Astrocyte (in vitro differentiated cells and primary cell): Measurements from ENCODE around the gene IRF2BPL. TPM values are rescaled to one million over a fixed set of nuclear protein-coding genes. Genes with fewer than 3 reads are reported as not detected.

ENCODE experiments used
- DNase-seq: peaks from one replicate; pipeline ENCODE4 v3.0.0-alpha.2; 2010; ENCODE audit warnings: low read depth
- FAIRE-seq: peaks from 2 replicates; lab custom pipeline; 2011; peaks lifted over from hg19 to GRCh38; lab: Jason Lieb, UNC
- H2AFZ ChIP-seq: 2 replicates; pipeline ENCODE4 v1.6.0; 2012; ENCODE audit warnings: low read depth, low read length, inconsistent platforms
- H3K27ac ChIP-seq: 2 replicates; pipeline ENCODE4 v1.5.1; 2011; ENCODE audit warnings: low read depth, low read length, inconsistent platforms
- H3K27me3 ChIP-seq: 2 replicates; pipeline ENCODE4 v1.6.0; 2011; ENCODE audit warnings: low read length, inconsistent platforms; ENCODE audit not compliant: insufficient read depth
- H3K36me3 ChIP-seq: 2 replicates; pipeline ENCODE4 v1.5.1; 2011; ENCODE audit warnings: low read length, inconsistent platforms; ENCODE audit not compliant: insufficient read depth
- H3K4me1 ChIP-seq: 2 replicates; pipeline ENCODE4 v1.5.1; 2011; ENCODE audit warnings: low read length, inconsistent platforms; ENCODE audit not compliant: insufficient read depth
- H3K4me2 ChIP-seq: 2 replicates; pipeline ENCODE4 v1.6.0; 2012; ENCODE audit warnings: low read length, inconsistent platforms
- H3K4me3 ChIP-seq: 2 replicates; pipeline ENCODE4 v1.5.1; 2011; ENCODE audit warnings: low read depth, mild to moderate bottlenecking, low read length, inconsistent platforms; ENCODE audit not compliant: insufficient read depth
- H3K79me2 ChIP-seq: 2 replicates; pipeline ENCODE4 v1.6.0; 2012; ENCODE audit warnings: mild to moderate bottlenecking, low read length, inconsistent platforms; ENCODE audit not compliant: insufficient read depth
- H3K9ac ChIP-seq: 2 replicates; pipeline ENCODE4 v1.6.0; 2012; ENCODE audit warnings: mild to moderate bottlenecking, low read length, inconsistent platforms
- H3K9me3 ChIP-seq: 2 replicates; pipeline ENCODE4 v1.5.1; 2012; ENCODE audit warnings: low read depth, mild to moderate bottlenecking, low read length, inconsistent platforms; ENCODE audit not compliant: insufficient read depth
- H4K20me1 ChIP-seq: 2 replicates; pipeline ENCODE4 v1.6.0; 2012; ENCODE audit warnings: low read length, inconsistent platforms; ENCODE audit not compliant: insufficient read depth
- H3K27ac Mint-ChIP-seq: one replicate; pipeline ENCODE4 v1.8.0; 2021; ENCODE audit warnings: mild to moderate bottlenecking, mixed read lengths; ENCODE audit not compliant: unreplicated experiment
- H3K27me3 Mint-ChIP-seq: one replicate; pipeline ENCODE4 v1.8.0; 2021; ENCODE audit warnings: low read depth, mixed read lengths; ENCODE audit not compliant: unreplicated experiment
- H3K36me3 Mint-ChIP-seq: one replicate; pipeline ENCODE4 v1.8.0; 2021; ENCODE audit warnings: low read depth, mixed read lengths; ENCODE audit not compliant: unreplicated experiment
- H3K4me1 Mint-ChIP-seq: one replicate; pipeline ENCODE4 v1.8.0; 2021; ENCODE audit warnings: low read depth, mixed read lengths; ENCODE audit not compliant: unreplicated experiment
- H3K4me3 Mint-ChIP-seq: one replicate; pipeline ENCODE4 v1.8.0; 2021; ENCODE audit warnings: mild to moderate bottlenecking, moderate library complexity, mixed read lengths; ENCODE audit not compliant: unreplicated experiment
- H3K9me3 Mint-ChIP-seq: one replicate; pipeline ENCODE4 v1.8.0; 2021; ENCODE audit warnings: mild to moderate bottlenecking, mixed read lengths; ENCODE audit not compliant: unreplicated experiment
- CTCF ChIP-seq: IDR thresholded peaks from 2 replicates; pipeline ENCODE4 v1.5.1; 2011; ENCODE audit warnings: low read depth, mild to moderate bottlenecking, inconsistent platforms, low read length, moderate library complexity; ENCODE audit not compliant: insufficient read depth
- EZH2 ChIP-seq: IDR thresholded peaks from 2 replicates; pipeline ENCODE4 v1.6.1; 2012; ENCODE audit warnings: mild to moderate bottlenecking, low read length, inconsistent platforms; ENCODE audit not compliant: insufficient read depth
- total RNA-seq: library from RNA; stranded (reverse); gene quantifications from 2 replicates; pipeline ENCODE4 v1.2.1, GENCODE V29; 2021

The IRF2BPL gene
- total RNA-seq, 1 donor from 2014 or later = 42.7 TPM

GRCh38 chr14:77026166-77026929, 2.2 kb downstream of the IRF2BPL start:
- H3K79me2 ChIP-seq = peaks cover 50% of the 10 kb centered on the region
- no peak for FAIRE-seq
- peak overlapping the region; percentile 69 for H3K27ac ChIP-seq
- peak overlapping the region; percentile 100 for H3K4me2 ChIP-seq
- Mint-ChIP-seq H3K27me3 (no peaks in the 10 kb centered on the region), H3K4me1 (peaks cover 31% of the 10 kb centered on the region), H3K36me3 (peaks cover 13% of the 10 kb centered on the region), H3K4me3 (peak overlapping the region; percentile 92), H3K9me3 (no peaks in the 10 kb centered on the region), H3K27ac (peak overlapping the region; percentile 80)
- peak overlapping the region; percentile 95 for H3K9ac ChIP-seq
- H3K4me1 ChIP-seq = peaks cover 35% of the 10 kb centered on the region
- H3K36me3 ChIP-seq = no peaks in the 10 kb centered on the region
- TF ChIP-seq EZH2 (no peak), CTCF (no peak)
- no peaks in the 10 kb centered on the region for H3K9me3 ChIP-seq
- no peaks in the 10 kb centered on the region for H3K27me3 ChIP-seq
- H2AFZ ChIP-seq = no peak overlapping the region
- H3K4me3 ChIP-seq = peak overlapping the region; percentile 90
- peak; percentile 39 for DNase-seq
- H4K20me1 ChIP-seq = peaks cover 47% of the 10 kb centered on the region

- no peak for TF ChIP-seq CTCF
- peak overlapping the region; percentile 91 for H3K4me3 Mint-ChIP-seq
- peaks cover 50% of the 10 kb centered on the region for H3K79me2 ChIP-seq
- no peak for DNase-seq
- peak overlapping the region; percentile 100 for H3K4me2 ChIP-seq
- H3K9me3 ChIP-seq = no peaks in the 10 kb centered on the region
- peak overlapping the region; percentile 90 for H3K4me3 ChIP-seq
- H3K27ac Mint-ChIP-seq = peak overlapping the region; percentile 91
- H4K20me1 ChIP-seq = peaks cover 47% of the 10 kb centered on the region
- H3K27me3 Mint-ChIP-seq = no peaks in the 10 kb centered on the region
- peak overlapping the region; percentile 95 for H3K9ac ChIP-seq
- FAIRE-seq = no peak
- no peaks in the 10 kb centered on the region for H3K9me3 Mint-ChIP-seq
- no peaks in the 10 kb centered on the region for H3K27me3 ChIP-seq
- peak overlapping the region; percentile 69 for H3K27ac ChIP-seq
- H2AFZ ChIP-seq = no peak overlapping the region
- H3K36me3 Mint-ChIP-seq = peaks cover 13% of the 10 kb centered on the region
- peaks cover 29% of the 10 kb centered on the region for H3K4me1 ChIP-seq
- H3K4me1 Mint-ChIP-seq = peaks cover 28% of the 10 kb centered on the region
- no peaks in the 10 kb centered on the region for H3K36me3 ChIP-seq
Measured at GRCh38 chr14:77025744-77026165, 2.8 kb downstream of the IRF2BPL start.

GRCh38 chr14:77024171-77024691, 4.3 kb downstream of the IRF2BPL start:
- TF ChIP-seq CTCF = no peak
- TF ChIP-seq EZH2 = no peak
- peaks cover 50% of the 10 kb centered on the region for H3K79me2 ChIP-seq
- no peaks in the 10 kb centered on the region for H3K27me3 Mint-ChIP-seq

More at GRCh38 chr14:77024171-77024691, 4.3 kb downstream of the IRF2BPL start:
- FAIRE-seq = no peak
- H3K4me3 ChIP-seq = peak overlapping the region; percentile 90
- no peaks in the 10 kb centered on the region for H3K27me3 ChIP-seq
- no peaks in the 10 kb centered on the region for H3K9me3 Mint-ChIP-seq
- no peaks in the 10 kb centered on the region for H3K9me3 ChIP-seq
- H3K4me2 ChIP-seq = peak overlapping the region; percentile 100
- H3K36me3 ChIP-seq = no peaks in the 10 kb centered on the region
- H3K4me3 Mint-ChIP-seq = peak overlapping the region; percentile 92
- H3K27ac Mint-ChIP-seq = peak overlapping the region; percentile 92
- H2AFZ ChIP-seq = no peak overlapping the region
- H3K27ac ChIP-seq = peak overlapping the region; percentile 1
- H3K4me1 ChIP-seq = peaks cover 25% of the 10 kb centered on the region
- peaks cover 22% of the 10 kb centered on the region for H3K4me1 Mint-ChIP-seq
- peak overlapping the region; percentile 95 for H3K9ac ChIP-seq
- peaks cover 47% of the 10 kb centered on the region for H4K20me1 ChIP-seq
- H3K36me3 Mint-ChIP-seq = peaks cover 13% of the 10 kb centered on the region
- DNase-seq = peak; percentile 41
